ENCODE data around the gene PHF21B.
"Not testable (repeated sequence)": the region's sequence is repeated elsewhere in the genome, so short reads cannot be mapped to it uniquely, and the experiment has no call there.

The PHF21B gene

GRCh38 chr22:44871782-44872181, 138.0 kb downstream of the PHF21B start:
- DNase-seq (ENCODE audit: low read depth) = no peak

GRCh38 chr22:44870021-44870420, 139.8 kb downstream of the PHF21B start:
- no peak for DNase-seq (ENCODE audit: low read depth)

- DNase-seq (ENCODE audit: low read depth) = no peak
Measured at GRCh38 chr22:44869196-44869595, 140.6 kb downstream of the PHF21B start.

- no peak for DNase-seq (ENCODE audit: low read depth)
Measured at GRCh38 chr22:44865193-44866057, 144.4 kb downstream of the PHF21B start.

GRCh38 chr22:44862981-44863860, 146.6 kb downstream of the PHF21B start:
- no peak for DNase-seq (ENCODE audit: low read depth)

- no peak for DNase-seq (ENCODE audit: low read depth)
Measured at GRCh38 chr22:44862281-44862680, 147.5 kb downstream of the PHF21B start.

GRCh38 chr22:44861245-44861644, 148.6 kb downstream of the PHF21B start:
- no peak for DNase-seq (ENCODE audit: low read depth)

GRCh38 chr22:44860311-44860710, 149.5 kb downstream of the PHF21B start:
- DNase-seq (ENCODE audit: low read depth) = no peak

GRCh38 chr22:44859641-44860040, 150.2 kb downstream of the PHF21B start:
- DNase-seq (ENCODE audit: low read depth) = no peak

GRCh38 chr22:44858819-44859218, 151.0 kb downstream of the PHF21B start:
- not testable (repeated sequence) for DNase-seq (ENCODE audit: low read depth)

- DNase-seq (ENCODE audit: low read depth) = peak; percentile 12
Measured at GRCh38 chr22:44855855-44856254, 153.9 kb downstream of the PHF21B start.

- DNase-seq (ENCODE audit: low read depth) = not testable (repeated sequence)
Measured at GRCh38 chr22:44854641-44855040, 155.2 kb downstream of the PHF21B start.

GRCh38 chr22:44850946-44851345, 158.9 kb downstream of the PHF21B start:
- no peak for DNase-seq (ENCODE audit: low read depth)

GRCh38 chr22:44848791-44849420, 160.9 kb downstream of the PHF21B start:
- no peak for DNase-seq (ENCODE audit: low read depth)

- no peak for DNase-seq (ENCODE audit: low read depth)
Measured at GRCh38 chr22:44848296-44848741, 161.5 kb downstream of the PHF21B start.

GRCh38 chr22:44847892-44848291, 161.9 kb downstream of the PHF21B start:
- no peak for DNase-seq (ENCODE audit: low read depth)

- DNase-seq (ENCODE audit: low read depth) = no peak
Measured at GRCh38 chr22:44847380-44847779, 162.4 kb downstream of the PHF21B start.

- DNase-seq (ENCODE audit: low read depth) = no peak
Measured at GRCh38 chr22:44846726-44847275, 163.0 kb downstream of the PHF21B start.

- no peak for DNase-seq (ENCODE audit: low read depth)
Measured at GRCh38 chr22:44845796-44846720, 163.7 kb downstream of the PHF21B start.

- no peak for DNase-seq (ENCODE audit: low read depth)
Measured at GRCh38 chr22:44845191-44845590, 164.6 kb downstream of the PHF21B start.

- DNase-seq (ENCODE audit: low read depth) = no peak
Measured at GRCh38 chr22:44842417-44842816, 167.4 kb downstream of the PHF21B start.
